Stimulated activated naive CD8-positive, alpha-beta T cell treated with anti-CD3 and anti-CD28 coated beads, Interleukin-15, Interleukin-2, amounts not matched to agents 100 ng/mL and 50 ng/mL, for 24 hours (primary cell): Measurements from ENCODE around the gene DDTL.
"Not testable (repeated sequence)": the region's sequence is repeated elsewhere in the genome, so short reads cannot be mapped to it uniquely, and the experiment has no call there.

Experiments
- H3K27ac Mint-ChIP-seq: one replicate; pipeline ENCODE4 v1.8.0; 2021; ENCODE audit warnings: mild to moderate bottlenecking, mixed read lengths
- H3K27me3 Mint-ChIP-seq: one replicate; pipeline ENCODE4 v1.8.0; 2021; ENCODE audit warnings: mixed read lengths
- H3K36me3 Mint-ChIP-seq: one replicate; pipeline ENCODE4 v1.8.0; 2021; ENCODE audit warnings: low read depth, mixed read lengths
- H3K4me1 Mint-ChIP-seq: one replicate; pipeline ENCODE4 v1.8.0; 2021; ENCODE audit warnings: low read depth, mixed read lengths
- H3K4me3 Mint-ChIP-seq: one replicate; pipeline ENCODE4 v1.8.0; 2021; ENCODE audit warnings: mild to moderate bottlenecking, mixed read lengths
- H3K9me3 Mint-ChIP-seq: one replicate; pipeline ENCODE4 v1.8.0; 2021; ENCODE audit warnings: mixed read lengths

The DDTL gene

GRCh38 chr22:23966568-23966967, at the start of gene DDTL:
DDTL (plus strand) TSS chr22:23966888; CDS start chr22:23966915, 27 bp downstream.
- not testable (repeated sequence) for H3K9me3 Mint-ChIP-seq, H3K4me3 Mint-ChIP-seq, H3K27me3 Mint-ChIP-seq, H3K27ac Mint-ChIP-seq
- H3K36me3 Mint-ChIP-seq = peaks cover 24% of the 10 kb centered on the region
- peaks cover 25% of the 10 kb centered on the region for H3K4me1 Mint-ChIP-seq

GRCh38 chr22:23920267-23920611, 46.4 kb upstream of the DDTL start:
- not testable (repeated sequence) for H3K4me3 Mint-ChIP-seq, H3K27me3 Mint-ChIP-seq, H3K4me1 Mint-ChIP-seq, H3K36me3 Mint-ChIP-seq, H3K27ac Mint-ChIP-seq, H3K9me3 Mint-ChIP-seq

- not testable (repeated sequence) for H3K4me3 Mint-ChIP-seq, H3K36me3 Mint-ChIP-seq, H3K4me1 Mint-ChIP-seq, H3K27me3 Mint-ChIP-seq, H3K9me3 Mint-ChIP-seq, H3K27ac Mint-ChIP-seq
These were observed 45.0 kb upstream of the DDTL start for GRCh38 chr22:23921586-23922201.

GRCh38 chr22:23922921-23923320, 43.8 kb upstream of the DDTL start:
- H3K9me3 Mint-ChIP-seq = peaks cover 10% of the 10 kb centered on the region
- H3K36me3 Mint-ChIP-seq = peaks cover 6% of the 10 kb centered on the region
- H3K27ac Mint-ChIP-seq = no peak overlapping the region
- H3K4me1 Mint-ChIP-seq = no peaks in the 10 kb centered on the region
- H3K27me3 Mint-ChIP-seq = no peaks in the 10 kb centered on the region
- no peak overlapping the region for H3K4me3 Mint-ChIP-seq

GRCh38 chr22:23925020-23925606, 41.6 kb upstream of the DDTL start:
- Mint-ChIP-seq H3K9me3 (peaks cover 10% of the 10 kb centered on the region), H3K27ac (no peak overlapping the region), H3K4me3 (no peak overlapping the region), H3K36me3 (peaks cover 6% of the 10 kb centered on the region), H3K27me3 (no peaks in the 10 kb centered on the region), H3K4me1 (no peaks in the 10 kb centered on the region)

GRCh38 chr22:23926561-23926960, 40.1 kb upstream of the DDTL start:
- Mint-ChIP-seq H3K9me3 (peaks cover 15% of the 10 kb centered on the region), H3K27me3 (peaks cover 4% of the 10 kb centered on the region), H3K4me1 (no peaks in the 10 kb centered on the region), H3K36me3 (peaks cover 10% of the 10 kb centered on the region), H3K4me3 (no peak overlapping the region), H3K27ac (no peak overlapping the region)

- H3K4me1 Mint-ChIP-seq = no peaks in the 10 kb centered on the region
- no peaks in the 10 kb centered on the region for H3K9me3 Mint-ChIP-seq
- H3K27ac Mint-ChIP-seq = no peak overlapping the region
- peaks cover 4% of the 10 kb centered on the region for H3K27me3 Mint-ChIP-seq
- H3K36me3 Mint-ChIP-seq = no peaks in the 10 kb centered on the region
- H3K4me3 Mint-ChIP-seq = no peak overlapping the region
These were observed 28.2 kb upstream of the DDTL start for GRCh38 chr22:23938328-23939016.

GRCh38 chr22:23939017-23939357, 27.7 kb upstream of the DDTL start:
- H3K4me1 Mint-ChIP-seq = no peaks in the 10 kb centered on the region
- H3K27ac Mint-ChIP-seq = no peak overlapping the region
- H3K4me3 Mint-ChIP-seq = no peak overlapping the region
- H3K27me3 Mint-ChIP-seq = peaks cover 4% of the 10 kb centered on the region
- H3K36me3 Mint-ChIP-seq = no peaks in the 10 kb centered on the region
- no peaks in the 10 kb centered on the region for H3K9me3 Mint-ChIP-seq

- not testable (repeated sequence) for H3K36me3 Mint-ChIP-seq, H3K9me3 Mint-ChIP-seq, H3K4me3 Mint-ChIP-seq, H3K27me3 Mint-ChIP-seq, H3K4me1 Mint-ChIP-seq, H3K27ac Mint-ChIP-seq
These were observed 26.5 kb upstream of the DDTL start for GRCh38 chr22:23940166-23940565.

- not testable (repeated sequence) for H3K4me3 Mint-ChIP-seq, H3K27ac Mint-ChIP-seq
These were observed 19.3 kb upstream of the DDTL start for GRCh38 chr22:23947391-23947790.

GRCh38 chr22:23949764-23950163, 16.9 kb upstream of the DDTL start:
- H3K27ac Mint-ChIP-seq, H3K27me3 Mint-ChIP-seq, H3K9me3 Mint-ChIP-seq, H3K4me1 Mint-ChIP-seq, H3K4me3 Mint-ChIP-seq, H3K36me3 Mint-ChIP-seq: not testable (repeated sequence)

More at GRCh38 chr22:23947391-23947790, 19.3 kb upstream of the DDTL start:
- not testable (repeated sequence) for H3K4me1 Mint-ChIP-seq, H3K9me3 Mint-ChIP-seq, H3K36me3 Mint-ChIP-seq, H3K27me3 Mint-ChIP-seq

- not testable (repeated sequence) for H3K4me1 Mint-ChIP-seq, H3K36me3 Mint-ChIP-seq, H3K9me3 Mint-ChIP-seq, H3K4me3 Mint-ChIP-seq, H3K27me3 Mint-ChIP-seq, H3K27ac Mint-ChIP-seq
These were observed 15.3 kb upstream of the DDTL start for GRCh38 chr22:23951383-23951782.

GRCh38 chr22:23952794-23953405, 13.8 kb upstream of the DDTL start:
- not testable (repeated sequence) for H3K4me3 Mint-ChIP-seq, H3K36me3 Mint-ChIP-seq, H3K27me3 Mint-ChIP-seq, H3K9me3 Mint-ChIP-seq, H3K4me1 Mint-ChIP-seq, H3K27ac Mint-ChIP-seq

- H3K4me3 Mint-ChIP-seq = not testable (repeated sequence)
These were observed 13.2 kb upstream of the DDTL start for GRCh38 chr22:23953485-23953884.

GRCh38 chr22:23954193-23954990, 12.3 kb upstream of the DDTL start:
- not testable (repeated sequence) for H3K27me3 Mint-ChIP-seq, H3K36me3 Mint-ChIP-seq, H3K4me3 Mint-ChIP-seq, H3K4me1 Mint-ChIP-seq, H3K9me3 Mint-ChIP-seq, H3K27ac Mint-ChIP-seq

More at GRCh38 chr22:23953485-23953884, 13.2 kb upstream of the DDTL start:
- H3K4me1 Mint-ChIP-seq, H3K9me3 Mint-ChIP-seq, H3K27ac Mint-ChIP-seq, H3K27me3 Mint-ChIP-seq, H3K36me3 Mint-ChIP-seq: not testable (repeated sequence)
